Testis (tissue), 2 donors: ENCODE data around the gene KIF6.

Experiments used
- CTCF ChIP-seq, 3 experiments: fragments of 450-650 bp in 2 of 3; fragments of 200-600 bp in 1 of 3; sonication (generic) in 1 of 3; IDR thresholded peaks; one replicate each; pipeline ENCODE4 v1.5.1; 2016 to 2019; ENCODE audit warnings: antibody characterized with exemption in 3 of 3, mild to moderate bottlenecking in 2 of 3, moderate library complexity in 1 of 3
- POLR2A ChIP-seq: fragments of 450-650 bp; IDR thresholded peaks from one replicate; pipeline ENCODE4 v1.6.1; 2017; ENCODE audit warnings: antibody characterized with exemption, mild to moderate bottlenecking, moderate library complexity

- TF ChIP-seq CTCF (IDR thresholded peaks at IDR 0.05), result no peak
- no peak for TF ChIP-seq POLR2A
Measured at GRCh38 chr6:39553029-39553428, 172.2 kb downstream of the KIF6 start.
